GM12878 (cell line): ENCODE data around the gene ACSM4. TPM values are rescaled to one million over a fixed set of nuclear protein-coding genes. Genes with fewer than 3 reads are reported as not detected.
"Not testable (repeated sequence)": the region's sequence is repeated elsewhere in the genome, so short reads cannot be mapped to it uniquely, and the experiment has no call there.

Experiments used
- ATAC-seq: fragments of 200-7000 bp; cut with Tn5 transposase; 3 replicates; pipeline ENCODE4 v1.9.1; 2020; ENCODE audit warnings: mild to moderate bottlenecking, moderate library complexity
- BruUV-seq: library from RNA; stranded (reverse); fragments of 400-500 nt; replicated peaks from 2 replicates; lab custom pipeline; 2021; lab: Mats Ljungman, UMichigan
- CTCF ChIA-PET: fragments of 300-600 bp; sonication (Branson Sonifier 250); formaldehyde crosslinking; extraction: SDS; loops from one replicate; lab custom pipeline; 2021; ENCODE audit warnings: inconsistent platforms; lab: Yijun Ruan, JAX
- POLR2A ChIA-PET: fragments of 350-600 bp; formaldehyde crosslinking; extraction: SDS; loops from one replicate; lab custom pipeline; 2021; ENCODE audit warnings: inconsistent platforms; lab: Charles Lee
- RAD21 ChIA-PET: fragments of 300-600 bp; sonication (Branson Sonifier 250); formaldehyde crosslinking; loops from one replicate; lab custom pipeline; 2023; ENCODE audit warnings: antibody characterized with exemption; ENCODE audit not compliant: unreplicated experiment; lab: Charles Lee
- SMC1A ChIA-PET: fragments of 300-600 bp; sonication (Branson Sonifier 250); formaldehyde crosslinking; loops from one replicate; lab custom pipeline; 2023; ENCODE audit not compliant: unreplicated experiment, uncharacterized antibody; lab: Charles Lee
- DNase-seq: peaks from one replicate; pipeline ENCODE4 v3.0.0-alpha.2; 2011; ENCODE audit warnings: low read depth, low spot score
- FAIRE-seq: peaks from 3 replicates; lab custom pipeline; 2011; peaks lifted over from hg19 to GRCh38; lab: Jason Lieb, UNC
- H2AFZ ChIP-seq: 2 replicates; pipeline ENCODE4 v1.6.0; 2011; ENCODE audit warnings: low read depth, low read length, control low read depth; ENCODE audit not compliant: control insufficient read depth
- H3K27ac ChIP-seq: 2 replicates; pipeline ENCODE4 v1.5.1; 2011; ENCODE audit warnings: control low read depth; ENCODE audit not compliant: control insufficient read depth, insufficient read depth
- H3K27me3 ChIP-seq, 2 experiments: replicated peaks in 1 of 2; 2 replicates each; pipeline versions ENCODE4 v1.6.0 to v1.6.1; 2011; ENCODE audit warnings: low read length in 1 of 2; ENCODE audit not compliant: control insufficient read depth in 2 of 2, insufficient read depth in 2 of 2
- H3K36me3 ChIP-seq, 2 experiments: 2 replicates each; pipeline ENCODE4 v1.5.1; 2011; ENCODE audit warnings: low read length in 1 of 2; ENCODE audit not compliant: control insufficient read depth in 2 of 2, insufficient read depth in 2 of 2
- H3K4me1 ChIP-seq: 2 replicates; pipeline ENCODE4 v1.6.1; 2011; ENCODE audit warnings: mild to moderate bottlenecking, low read length, moderate library complexity, mixed read lengths; ENCODE audit not compliant: control insufficient read depth, insufficient read depth
- H3K4me2 ChIP-seq: 2 replicates; pipeline ENCODE4 v1.6.0; 2011; ENCODE audit warnings: control low read depth; ENCODE audit not compliant: control insufficient read depth, insufficient read depth
- H3K4me3 ChIP-seq: fragments of 200-600 bp; sonication (generic); 2 replicates; pipeline ENCODE4 v1.5.1; 2016
- H3K79me2 ChIP-seq: 2 replicates; pipeline ENCODE4 v1.6.0; 2011; ENCODE audit warnings: low read length; ENCODE audit not compliant: control insufficient read depth, insufficient read depth
- H3K9ac ChIP-seq: 2 replicates; pipeline ENCODE4 v1.8.0; 2011; ENCODE audit warnings: low read length, control low read depth, mixed read lengths; ENCODE audit not compliant: control insufficient read depth, insufficient read depth
- H3K9me3 ChIP-seq: replicated peaks from 3 replicates; pipeline ENCODE4 v1.5.1; 2011; ENCODE audit warnings: mild to moderate bottlenecking, low read length; ENCODE audit not compliant: control insufficient read depth, insufficient read depth
- H4K20me1 ChIP-seq: 2 replicates; pipeline ENCODE4 v1.6.0; 2011; ENCODE audit not compliant: control insufficient read depth, insufficient read depth
- BCL11A ChIP-seq: IDR thresholded peaks from 2 replicates; pipeline ENCODE4 v1.6.1; 2011; ENCODE audit warnings: low read depth, low read length
- CREB1 ChIP-seq: IDR thresholded peaks from 2 replicates; pipeline ENCODE4 v1.6.1; 2012; ENCODE audit warnings: low read depth, mild to moderate bottlenecking, inconsistent platforms
- CTCF ChIP-seq, 3 experiments: IDR thresholded peaks in 2 of 3; conservative IDR thresholded peaks in 1 of 3; 2 replicates each; pipeline ENCODE4 v1.5.1; 2011; ENCODE audit warnings: low read depth in 3 of 3, low read length in 3 of 3, mild to moderate bottlenecking in 3 of 3, control low read depth in 2 of 3, moderate library complexity in 2 of 3, inconsistent platforms in 1 of 3, mixed read lengths in 1 of 3; ENCODE audit not compliant: control insufficient read depth in 2 of 3, insufficient read depth in 1 of 3; ENCODE audit errors: extremely low read depth in 1 of 3
- ESRRA ChIP-seq: IDR thresholded peaks from 2 replicates; pipeline ENCODE4 v1.6.1; 2012; ENCODE audit warnings: mild to moderate bottlenecking, low read length, improper control_type of control experiment
- EZH2 ChIP-seq: IDR thresholded peaks from 2 replicates; pipeline ENCODE4 v1.6.1; 2012; ENCODE audit warnings: low read depth, mild to moderate bottlenecking, control low read depth, inconsistent platforms, low read length, borderline replicate concordance; ENCODE audit not compliant: control insufficient read depth
- GATAD2B ChIP-seq: fragments of 450-650 bp; conservative IDR thresholded peaks from 2 replicates; pipeline ENCODE4 v1.6.1; 2017; ENCODE audit warnings: low read depth, mild to moderate bottlenecking, moderate library complexity
- JUNB ChIP-seq: IDR thresholded peaks from 2 replicates; pipeline ENCODE4 v1.6.1; 2016; ENCODE audit warnings: antibody characterized with exemption, mild to moderate bottlenecking
- JUND ChIP-seq: IDR thresholded peaks from 2 replicates; pipeline ENCODE4 v1.6.1; 2012; ENCODE audit warnings: low read depth, mild to moderate bottlenecking, low read length, improper control_type of control experiment, moderate library complexity
- NFYA ChIP-seq: IDR thresholded peaks from 2 replicates; pipeline ENCODE4 v1.6.1; 2011; ENCODE audit warnings: low read depth, mild to moderate bottlenecking, low read length, improper control_type of control experiment, borderline replicate concordance
- RB1 ChIP-seq: fragments of 450-650 bp; formaldehyde crosslinking; IDR thresholded peaks from 2 replicates; pipeline ENCODE4 v1.6.1; 2017; ENCODE audit warnings: mild to moderate bottlenecking, borderline replicate concordance
- SIN3A ChIP-seq: IDR thresholded peaks from 2 replicates; pipeline ENCODE4 v1.6.1; 2012; ENCODE audit warnings: low read depth, low read length, improper control_type of control experiment
- STAT3 ChIP-seq: IDR thresholded peaks from 2 replicates; pipeline ENCODE4 v1.6.1; 2011; ENCODE audit warnings: low read depth, low read length, improper control_type of control experiment
- SUZ12 ChIP-seq: fragments of 200-600 bp; sonication (generic); IDR thresholded peaks from one replicate; pipeline ENCODE4 v1.6.1; 2018; ENCODE audit warnings: antibody characterized with exemption, mild to moderate bottlenecking; ENCODE audit not compliant: unreplicated experiment
- TBL1XR1 ChIP-seq: IDR thresholded peaks from 2 replicates; pipeline ENCODE4 v1.6.1; 2012; ENCODE audit warnings: low read depth, low read length, improper control_type of control experiment
- YBX1 ChIP-seq: fragments of 450-650 bp; IDR thresholded peaks from 2 replicates; pipeline ENCODE4 v1.6.1; 2016; ENCODE audit warnings: antibody characterized with exemption
- ZBED1 ChIP-seq: IDR thresholded peaks from 2 replicates; pipeline ENCODE4 v1.6.1; 2016; ENCODE audit warnings: borderline replicate concordance
- ZNF217 ChIP-seq: fragments of 450-650 bp; IDR thresholded peaks from 2 replicates; pipeline ENCODE4 v1.6.1; 2017; ENCODE audit warnings: antibody characterized with exemption, mild to moderate bottlenecking
- ZNF274 ChIP-seq: IDR thresholded peaks from one replicate; pipeline ENCODE4 v1.8.0; 2011; ENCODE audit not compliant: insufficient read length, insufficient read depth
- WGBS: methylation state at CpG from one replicate; pipeline ENCODE4 v1.1.6; 2016; ENCODE audit warnings: low lambda C conversion rate; ENCODE audit not compliant: insufficient replicate concordance, insufficient coverage; ENCODE audit errors: missing lambda C conversion rate; 5-methylcytosine and 5-hydroxymethylcytosine counted together
- in situ Hi-C: fragments of 300-500 bp; cut with MboI; formaldehyde crosslinking; loops from 9 replicates; pipeline ENCODE4 v1.14.3; 2018; ENCODE audit warnings: mixed read lengths
- intact Hi-C: fragments of 100-400 bp; cut with micrococcal nuclease; formaldehyde crosslinking; loops from one replicate; pipeline ENCODE4 v1.14.2; 2022; ENCODE audit not compliant: unreplicated experiment
- polyA plus RNA-seq, 11 experiments: library from polyadenylated mRNA; depleted of rRNA in 4 of 11; unstranded in 6 of 11; stranded (reverse) in 5 of 11; fragments of >200 nt; fragmentation: Nextera tagmentation in 4 of 11; fragmentation: Illumina TruSeq in 1 of 11; extraction: Ambion mirVana in 4 of 11; extraction: Trizol in 1 of 11; gene quantifications; 1 replicate in 1 of 11; 2 replicates in 10 of 11; pipeline versions ENCODE4 v1.2.1 to v1.2.3, GENCODE V29; 2011 to 2016; ENCODE audit warnings: inconsistent platforms in 2 of 11, missing spikeins in 2 of 11, low read depth in 1 of 11
- total RNA-seq, 4 experiments: library from RNA; depleted of rRNA in 3 of 4; stranded (reverse); fragments of >200 nt in 3 of 4; fragmentation: Illumina TruSeq in 1 of 4; extraction: Trizol in 1 of 4; gene quantifications; 2 replicates each; pipeline versions ENCODE4 v1.2.1 to v1.2.3, GENCODE V29; 2013 to 2021

ACSM4 gene
- total and polyA plus RNA-seq, 10 of the 15 experiments (the other 5 are each of a cell fraction or from before 2014, with no cell fraction given): not detected

GRCh38 chr12:7271893-7272514 is 31.9 kb upstream of the ACSM4 start:
- BruUV-seq: no TSS peak
- H2AFZ ChIP-seq: no peak overlapping the region
- FAIRE-seq (no peak), ATAC-seq (no peak), DNase-seq (no peak)
- H4K20me1 ChIP-seq: no peaks in the 10 kb centered on the region
- no peak overlapping the region for H3K4me2 ChIP-seq
- no peaks in the 10 kb centered on the region for H3K9me3 ChIP-seq
- 64% methylated on average over 5 of the region's 5 CpGs for WGBS
- ChIA-PET CTCF (no interaction called here), POLR2A (no interaction called here), RAD21 (no interaction called here), SMC1A (interaction anchor here (0.6 kb wide), 1 partner anchor 10 kb away, joined by 3 read pairs; no protein-coding TSS in a partner anchor)
- H3K27me3 ChIP-seq: no peaks in the 10 kb centered on the region; a peak in 1 of 4 replicates
- no peaks in the 10 kb centered on the region for H3K36me3 ChIP-seq
- H3K4me1 ChIP-seq: no peaks in the 10 kb centered on the region
- no peak overlapping the region for H3K27ac ChIP-seq
- no peak overlapping the region for H3K9ac ChIP-seq
- in situ Hi-C loops: no loop called here
- no peaks in the 10 kb centered on the region for H3K79me2 ChIP-seq
- no peak overlapping the region for H3K4me3 ChIP-seq
- TF ChIP-seq CREB1 (no peak), STAT3 (no peak), TBL1XR1 (no peak), RB1 (no peak), SIN3A (no peak), NFYA (no peak), ZBED1 (no peak), SUZ12 (no peak), ZNF217 (no peak), JUND (no peak), BCL11A (no peak), GATAD2B (no peak), CTCF (IDR thresholded peaks at IDR 0.05 in 2 of 3, conservative IDR thresholded peaks at IDR 0.05 in 1 of 3; ENCODE audit: control insufficient read depth in 2 of 3, extremely low read depth in 1 of 3, insufficient read depth in 1 of 3, low read depth in 3 of 3, low read length in 3 of 3) (no peak), YBX1 (no peak), EZH2 (no peak), JUNB (no peak), ESRRA (no peak), ZNF274 (no peak)
- intact Hi-C loops: no loop called here

- SMC1A ChIA-PET, H2AFZ ChIP-seq, CTCF ChIA-PET, in situ Hi-C loops, ATAC-seq, H4K20me1 ChIP-seq, H3K79me2 ChIP-seq, H3K36me3 ChIP-seq, H3K9ac ChIP-seq, RAD21 ChIA-PET, BruUV-seq, H3K4me3 ChIP-seq, H3K4me2 ChIP-seq, H3K27ac ChIP-seq, H3K27me3 ChIP-seq, intact Hi-C loops, H3K4me1 ChIP-seq, H3K9me3 ChIP-seq, FAIRE-seq, POLR2A ChIA-PET, DNase-seq: not testable (repeated sequence)
Measured at GRCh38 chr12:7275482-7275881, 28.4 kb upstream of the ACSM4 start.
